ENCODE data around the gene VPS39.

Gene VPS39

DNA sequence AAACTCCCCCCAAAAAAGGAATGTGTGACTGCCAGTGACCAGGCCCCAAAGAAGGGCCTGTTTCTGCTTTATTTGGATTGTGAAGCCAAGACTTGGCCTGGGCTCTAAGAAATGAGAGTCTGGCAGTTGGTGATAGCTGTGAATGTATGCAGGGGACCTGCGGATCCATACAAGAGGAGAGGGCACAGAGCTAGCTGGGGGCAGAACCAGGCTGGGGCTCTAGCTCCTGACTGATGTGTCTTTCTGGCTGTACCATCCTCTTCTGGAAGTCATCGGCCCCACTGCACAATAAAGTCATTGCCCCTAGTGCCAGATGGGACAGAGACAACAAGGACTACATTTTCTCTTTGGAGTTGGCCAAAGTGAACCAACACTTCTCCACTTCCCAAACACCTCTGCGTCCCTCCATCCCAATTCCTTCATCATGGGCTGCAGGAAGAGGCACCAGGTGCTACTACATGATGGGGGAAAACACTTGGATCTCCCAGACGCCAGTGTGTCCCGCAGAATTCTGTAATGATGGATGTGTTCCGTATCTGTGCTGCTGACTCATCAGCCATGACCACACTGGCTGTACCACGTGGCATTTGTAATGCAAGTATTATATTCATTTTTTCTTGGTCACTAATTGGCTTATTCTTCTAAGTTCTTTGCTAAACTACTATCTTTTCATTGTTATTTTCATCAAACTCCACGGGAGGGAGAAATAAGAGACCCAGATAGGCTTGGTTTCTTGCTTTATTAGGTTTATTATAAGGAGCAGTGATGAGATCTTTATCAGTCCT lies 49.9 kb downstream of the VPS39 start:
- DNase-seq (ENCODE audit: low read depth) = peak; percentile 89

GRCh38 chr15:42157381-42157780 lies 50.7 kb downstream of the VPS39 start:
- DNase-seq (ENCODE audit: low read depth) = no peak

DNA sequence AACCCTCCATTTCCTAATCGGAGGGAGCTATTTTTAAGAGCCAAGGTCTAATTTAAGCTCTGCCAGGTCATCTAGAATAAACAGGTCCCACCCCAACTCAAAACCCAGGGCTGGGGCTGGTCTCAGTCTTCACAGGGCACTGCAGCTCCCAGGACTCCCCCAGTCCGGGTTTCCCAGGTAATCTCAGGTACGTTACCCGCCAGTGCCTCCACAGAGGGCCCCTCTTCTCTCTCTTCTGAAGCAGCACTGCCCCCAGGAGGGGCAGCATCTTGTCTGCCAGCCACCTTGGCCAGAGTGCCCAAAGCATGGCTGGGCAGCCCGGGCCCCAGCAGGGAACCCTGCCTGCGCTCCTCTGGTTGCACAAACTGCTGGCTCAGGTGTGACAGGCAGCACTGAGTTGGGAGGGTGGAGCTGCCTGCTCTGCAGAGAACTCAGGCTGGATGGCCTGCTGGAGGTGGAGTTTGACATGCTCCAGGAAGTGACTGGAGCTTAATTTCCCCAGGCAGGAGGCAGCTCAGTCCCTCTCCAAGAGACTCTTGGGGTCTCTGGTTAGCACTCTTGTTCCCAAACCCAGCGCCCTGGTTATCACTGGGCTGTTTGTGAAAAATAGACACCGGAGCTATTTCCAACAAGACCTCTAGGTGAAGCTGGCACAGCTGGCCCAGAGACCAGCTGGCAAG lies 51.7 kb downstream of the VPS39 start, which contains the start of gene PLA2G4F:
Gene PLA2G4F (minus strand): TSS at position 394 of the 680 bp plus-strand sequence. CDS start 87 bp downstream, at position 307.
- DNase-seq (ENCODE audit: low read depth) = no peak

DNA sequence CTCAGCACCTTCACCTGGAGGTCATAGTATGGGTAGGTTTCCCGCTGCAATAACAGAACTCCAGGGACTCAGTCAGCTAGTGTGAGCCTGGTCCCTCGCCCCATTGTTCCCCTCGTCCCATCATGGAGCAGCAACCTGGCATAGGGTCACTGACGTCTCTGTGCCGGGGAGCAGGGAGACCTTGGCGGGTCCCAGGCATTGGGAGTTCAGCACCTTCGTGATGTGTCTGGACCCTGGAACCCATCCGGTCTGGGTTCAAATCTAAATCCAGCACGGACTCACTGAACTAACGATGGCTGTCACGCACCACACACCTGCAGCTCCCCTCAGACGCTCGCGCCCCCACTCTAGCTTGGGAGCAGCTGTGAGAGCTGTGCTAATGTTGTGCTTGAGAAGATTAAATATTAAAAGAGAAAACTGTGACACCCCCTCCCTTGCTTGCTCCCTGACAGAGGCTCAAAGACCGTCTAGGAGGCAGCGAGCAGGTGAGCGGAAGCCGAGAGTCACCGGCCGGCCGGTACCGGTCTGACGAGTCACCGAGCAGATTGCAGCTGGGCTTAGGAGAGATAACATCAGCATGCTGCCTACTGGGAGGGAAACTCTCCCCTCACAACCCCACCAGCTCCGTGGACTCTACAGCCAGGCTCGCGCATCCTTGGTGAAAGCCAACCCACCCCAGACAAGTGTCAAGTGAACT lies 52.4 kb downstream of the VPS39 start:
- no peak for DNase-seq (ENCODE audit: low read depth)

- no peak for DNase-seq (ENCODE audit: low read depth)
These were observed 53.1 kb downstream of the VPS39 start for GRCh38 chr15:42154956-42155355.

- no peak for DNase-seq (ENCODE audit: low read depth)
These were observed 53.7 kb downstream of the VPS39 start for GRCh38 chr15:42154212-42154941.

- no peak for DNase-seq (ENCODE audit: low read depth)
These were observed 54.3 kb downstream of the VPS39 start for GRCh38 chr15:42153874-42154211.

DNA sequence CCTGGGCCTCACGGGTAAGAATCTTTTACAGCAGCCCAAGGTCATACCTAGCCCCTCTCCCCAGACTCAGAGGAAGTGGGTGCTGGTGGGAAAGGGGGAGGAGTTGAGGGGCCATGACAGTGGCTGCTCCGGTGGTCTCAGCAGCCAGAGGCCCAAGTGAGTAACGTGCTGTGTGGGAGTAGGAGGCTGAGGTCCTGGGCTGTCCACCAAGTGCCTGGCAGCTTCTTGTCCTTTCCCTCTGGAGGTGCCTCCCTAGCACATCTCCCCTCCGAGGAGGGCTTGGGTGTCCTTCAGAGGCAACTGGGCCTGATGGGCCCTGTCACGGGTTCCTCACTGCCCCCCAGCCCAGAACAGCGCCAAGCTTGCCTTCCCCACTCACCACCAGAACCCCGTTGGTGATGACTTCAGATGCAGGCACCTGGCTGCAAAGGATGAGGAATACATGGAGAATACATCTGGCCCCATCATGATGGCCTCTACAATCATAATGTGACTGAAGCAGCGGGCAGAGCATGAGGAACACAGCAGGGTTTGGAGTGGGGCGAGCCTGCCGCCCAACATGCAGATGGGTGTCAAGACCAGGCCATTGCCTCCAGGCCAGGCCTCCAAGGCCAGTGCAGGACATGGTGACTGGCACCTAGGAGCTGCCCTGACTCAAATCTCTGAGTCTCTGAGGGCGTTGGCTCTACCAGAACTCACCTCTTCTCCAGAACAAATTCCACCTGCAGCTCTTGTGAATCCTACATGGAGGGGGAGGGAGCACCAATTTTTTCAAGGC lies 55.0 kb downstream of the VPS39 start:
- no peak for DNase-seq (ENCODE audit: low read depth)

DNA sequence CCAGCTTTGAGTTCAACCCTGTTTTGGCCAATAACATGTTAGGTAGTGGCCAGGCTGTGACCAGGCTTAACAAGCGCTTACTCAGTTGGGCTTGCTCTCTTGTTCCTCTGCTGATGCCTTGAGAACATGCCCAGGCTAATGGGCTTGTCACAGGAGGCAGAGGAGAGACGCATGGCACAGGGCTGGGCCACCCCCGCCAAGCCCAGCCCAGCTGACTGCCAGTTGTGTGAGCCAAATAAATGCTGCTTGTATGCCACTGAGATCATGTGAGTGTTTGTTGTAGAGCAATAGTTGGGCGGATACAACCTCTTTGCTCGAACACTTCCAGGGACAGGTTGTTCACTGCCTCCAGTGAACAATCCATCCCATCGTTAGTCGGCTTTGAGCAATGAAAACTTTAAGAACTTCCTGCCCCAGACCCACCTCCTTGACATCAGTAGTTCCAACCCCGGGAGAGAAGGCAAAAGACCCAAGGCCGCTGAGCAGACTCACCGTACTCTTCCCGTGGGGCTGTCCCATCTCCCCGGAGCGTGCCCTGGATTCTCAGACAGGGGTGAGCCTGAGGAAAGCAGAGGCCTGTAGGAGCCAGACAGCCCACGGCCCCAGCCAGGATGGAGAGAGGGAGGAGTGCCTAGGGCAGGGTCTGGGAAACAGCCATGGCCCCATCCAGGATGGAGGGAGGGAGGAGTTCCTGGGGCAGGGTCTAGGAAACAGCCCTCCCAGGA lies 55.7 kb downstream of the VPS39 start:
- DNase-seq (ENCODE audit: low read depth) = no peak

GRCh38 chr15:42151736-42152135 lies 56.4 kb downstream of the VPS39 start:
- DNase-seq (ENCODE audit: low read depth) = peak; percentile 9

- DNase-seq (ENCODE audit: low read depth) = no peak
These were observed 57.0 kb downstream of the VPS39 start for GRCh38 chr15:42151141-42151561.

- no peak for DNase-seq (ENCODE audit: low read depth)
These were observed 57.7 kb downstream of the VPS39 start for GRCh38 chr15:42150219-42150970.

DNA sequence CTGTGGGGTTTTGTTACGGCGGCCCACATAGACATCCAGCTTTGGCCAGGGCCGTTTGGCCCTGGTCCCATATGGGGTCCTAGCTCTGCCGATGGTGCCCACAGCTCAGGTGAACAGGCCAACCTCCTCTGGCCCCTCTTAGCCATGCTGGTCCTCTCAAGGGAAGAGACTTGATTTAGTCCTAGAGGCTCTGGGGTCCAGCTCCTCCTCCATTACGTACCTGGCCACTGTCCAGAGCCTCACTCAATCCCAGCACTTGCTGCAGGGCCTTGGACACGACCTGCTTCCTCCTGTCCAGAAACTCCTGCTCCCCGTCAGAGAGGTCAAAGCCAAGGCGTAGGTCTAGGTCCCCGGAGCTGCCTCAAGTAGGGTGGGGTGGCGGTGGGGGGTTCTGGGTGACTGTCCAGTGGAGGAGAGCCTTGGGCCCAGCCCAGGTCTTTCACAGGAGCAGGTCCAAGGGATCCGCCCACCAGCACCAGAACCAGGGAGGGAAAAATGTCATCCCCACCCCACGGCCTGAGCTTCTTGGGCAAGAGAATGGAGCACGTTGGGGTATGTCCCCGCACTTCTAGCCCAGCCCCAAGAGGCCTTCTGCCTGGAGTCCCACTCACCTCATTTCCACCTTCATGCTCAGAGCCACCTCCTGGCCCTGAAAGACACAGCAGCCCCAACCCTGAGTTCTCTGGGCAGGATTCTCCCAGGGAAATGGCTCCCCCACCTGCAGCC lies 58.4 kb downstream of the VPS39 start:
- DNase-seq (ENCODE audit: low read depth) = no peak

GRCh38 chr15:42148808-42149492 lies 59.2 kb downstream of the VPS39 start:
- no peak for DNase-seq (ENCODE audit: low read depth)

- DNase-seq (ENCODE audit: low read depth) = no peak
These were observed 60.7 kb downstream of the VPS39 start for GRCh38 chr15:42147431-42147735.

- DNase-seq (ENCODE audit: low read depth) = no peak
These were observed 61.3 kb downstream of the VPS39 start for GRCh38 chr15:42146551-42147430.

DNA sequence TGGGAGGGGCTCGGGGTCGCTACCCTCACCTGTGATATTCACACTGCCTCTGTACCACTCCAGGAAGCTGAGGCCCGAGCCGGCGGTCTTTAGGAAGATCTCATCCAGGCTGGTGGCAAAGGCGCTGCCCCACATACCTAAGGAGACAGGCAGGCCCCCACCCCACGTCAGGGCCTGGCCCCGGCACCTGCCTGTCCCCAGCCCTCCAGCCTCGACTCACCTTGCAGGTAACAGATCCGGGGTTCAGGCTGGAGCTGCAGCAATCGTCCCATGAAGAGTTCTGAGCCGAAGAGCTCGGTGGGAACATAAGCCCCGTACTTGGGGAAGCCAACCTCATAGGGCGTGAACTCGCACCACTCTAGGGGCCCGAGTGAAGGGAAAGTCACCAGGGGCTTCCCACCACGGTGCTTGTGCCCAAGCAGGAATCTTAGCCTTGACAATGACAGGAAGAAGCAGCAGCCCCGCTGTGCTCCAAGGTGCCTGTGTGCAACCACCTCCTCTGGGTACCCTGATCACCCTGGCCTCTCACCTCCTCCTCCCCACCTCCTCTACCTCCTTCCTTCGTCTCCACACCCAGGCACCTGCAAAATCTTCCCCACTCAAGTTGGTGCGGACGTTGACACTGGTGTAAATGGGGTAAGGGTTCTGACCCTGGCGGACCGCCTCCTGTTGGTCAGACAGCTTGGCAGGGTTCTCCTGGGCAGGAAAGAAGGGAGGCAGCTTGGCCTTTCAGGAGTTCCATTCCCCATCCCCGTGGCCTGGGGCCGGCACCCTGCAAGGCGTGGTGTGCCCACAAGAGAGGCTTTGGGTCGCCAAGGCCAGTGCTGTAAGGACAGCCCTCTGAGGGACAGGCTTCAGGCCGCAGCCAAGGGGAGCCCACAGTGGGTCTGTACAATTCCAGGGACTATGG lies 62.3 kb downstream of the VPS39 start:
- no peak for DNase-seq (ENCODE audit: low read depth)
